Glutamatergic neuron (in vitro differentiated cells): ENCODE results near the gene MAB21L4. TPM values are rescaled to one million over a fixed set of nuclear protein-coding genes. Genes with fewer than 3 reads are reported as not detected.
A peak's percentile ranks its signal among the peaks of the same experiment; 100 is the strongest.

ENCODE experiments used
- DNase-seq: peaks from one replicate; pipeline ENCODE4 v3.0.0; 2022
- H3K27ac Mint-ChIP-seq: one replicate; pipeline ENCODE4 v1.8.0; 2020; ENCODE audit warnings: mild to moderate bottlenecking, mixed read lengths, inconsistent platforms; ENCODE audit not compliant: unreplicated experiment
- H3K27me3 Mint-ChIP-seq: one replicate; pipeline ENCODE4 v1.8.0; 2020; ENCODE audit warnings: mild to moderate bottlenecking, moderate library complexity, mixed read lengths, inconsistent platforms; ENCODE audit not compliant: unreplicated experiment
- H3K36me3 Mint-ChIP-seq: one replicate; pipeline ENCODE4 v1.8.0; 2020; ENCODE audit warnings: mild to moderate bottlenecking, mixed read lengths, inconsistent platforms; ENCODE audit not compliant: unreplicated experiment
- H3K4me1 Mint-ChIP-seq: one replicate; pipeline ENCODE4 v1.8.0; 2020; ENCODE audit warnings: mild to moderate bottlenecking, low read depth, mixed read lengths, inconsistent platforms; ENCODE audit not compliant: unreplicated experiment
- H3K4me3 Mint-ChIP-seq: one replicate; pipeline ENCODE4 v1.8.0; 2020; ENCODE audit warnings: mild to moderate bottlenecking, mixed read lengths, inconsistent platforms; ENCODE audit not compliant: unreplicated experiment
- H3K9me3 Mint-ChIP-seq: one replicate; pipeline ENCODE4 v1.8.0; 2020; ENCODE audit warnings: mild to moderate bottlenecking, moderate library complexity, mixed read lengths, inconsistent platforms; ENCODE audit not compliant: unreplicated experiment
- total RNA-seq: library from RNA; stranded (reverse); fragmentation: NEBNext Ultra II Directional; extraction: Animal tissue kit (Norgen Biotek cat#: 25700); gene quantifications from one replicate; pipeline ENCODE4 v1.2.1, GENCODE V29; 2021; ENCODE audit not compliant: unreplicated experiment
- TF ChIP-seq, protein P1 (sequence below): fragments of 200-600 bp; sonication (generic); IDR thresholded peaks from one replicate; pipeline ENCODE4 v1.5.0; 2021; ENCODE audit not compliant: partially characterized antibody, unreplicated experiment

MAB21L4 gene
- total RNA-seq, 1 donor from 2014 or later: not detected

- Mint-ChIP-seq H3K27ac (no peak overlapping the region), H3K27me3 (no peaks in the 10 kb centered on the region), H3K36me3 (no peaks in the 10 kb centered on the region), H3K4me3 (no peak overlapping the region), H3K4me1 (peaks cover 3% of the 10 kb centered on the region), H3K9me3 (peaks cover 1% of the 10 kb centered on the region)
- TF ChIP-seq, protein P1, sequence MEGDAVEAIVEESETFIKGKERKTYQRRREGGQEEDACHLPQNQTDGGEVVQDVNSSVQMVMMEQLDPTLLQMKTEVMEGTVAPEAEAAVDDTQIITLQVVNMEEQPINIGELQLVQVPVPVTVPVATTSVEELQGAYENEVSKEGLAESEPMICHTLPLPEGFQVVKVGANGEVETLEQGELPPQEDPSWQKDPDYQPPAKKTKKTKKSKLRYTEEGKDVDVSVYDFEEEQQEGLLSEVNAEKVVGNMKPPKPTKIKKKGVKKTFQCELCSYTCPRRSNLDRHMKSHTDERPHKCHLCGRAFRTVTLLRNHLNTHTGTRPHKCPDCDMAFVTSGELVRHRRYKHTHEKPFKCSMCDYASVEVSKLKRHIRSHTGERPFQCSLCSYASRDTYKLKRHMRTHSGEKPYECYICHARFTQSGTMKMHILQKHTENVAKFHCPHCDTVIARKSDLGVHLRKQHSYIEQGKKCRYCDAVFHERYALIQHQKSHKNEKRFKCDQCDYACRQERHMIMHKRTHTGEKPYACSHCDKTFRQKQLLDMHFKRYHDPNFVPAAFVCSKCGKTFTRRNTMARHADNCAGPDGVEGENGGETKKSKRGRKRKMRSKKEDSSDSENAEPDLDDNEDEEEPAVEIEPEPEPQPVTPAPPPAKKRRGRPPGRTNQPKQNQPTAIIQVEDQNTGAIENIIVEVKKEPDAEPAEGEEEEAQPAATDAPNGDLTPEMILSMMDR: no peak
- no peak for DNase-seq
Observed at GRCh38 chr2:240920783-240921231, 24.9 kb upstream of the MAB21L4 start.

- peak; percentile 15 for DNase-seq
- Mint-ChIP-seq H3K9me3 (peaks cover 1% of the 10 kb centered on the region), H3K4me3 (no peak overlapping the region), H3K27ac (no peak overlapping the region), H3K36me3 (no peaks in the 10 kb centered on the region), H3K27me3 (no peaks in the 10 kb centered on the region), H3K4me1 (peaks cover 3% of the 10 kb centered on the region)
- TF ChIP-seq, protein P1: no peak
Observed at GRCh38 chr2:240919786-240920782, 24.1 kb upstream of the MAB21L4 start.

DNA sequence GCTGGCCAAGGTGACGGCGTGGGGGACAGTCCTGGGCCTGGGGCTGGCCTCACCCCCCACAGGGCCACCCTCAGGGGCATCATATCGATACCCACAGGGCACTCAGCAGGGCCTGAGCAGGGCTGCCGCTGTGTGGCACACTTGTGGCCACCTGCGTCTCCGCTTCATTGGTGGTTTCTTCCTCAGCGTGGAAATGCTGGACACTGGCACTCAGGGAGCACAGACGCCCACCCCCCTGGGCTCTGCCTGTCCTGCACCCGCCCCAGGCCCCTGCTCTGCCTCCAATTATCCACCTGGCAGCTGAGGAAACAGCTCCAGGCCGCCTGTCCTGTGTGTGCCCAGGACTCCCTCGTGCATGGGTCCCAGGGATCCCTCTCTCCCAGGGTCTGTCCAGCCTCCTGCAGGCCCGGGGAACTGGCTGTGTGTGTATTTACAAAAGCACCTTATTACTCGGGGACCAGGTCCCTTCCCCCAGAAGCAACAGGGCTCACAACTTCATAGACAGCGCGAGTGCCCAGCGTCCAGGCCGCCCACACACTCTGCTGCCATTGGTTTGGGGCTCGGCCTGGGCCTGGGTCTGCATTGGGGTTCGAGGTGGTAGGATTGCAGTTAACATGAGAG, 23.3 kb upstream of the MAB21L4 start:
- TF ChIP-seq, protein P1: no peak
- Mint-ChIP-seq H3K4me1 (peaks cover 3% of the 10 kb centered on the region), H3K4me3 (no peak overlapping the region), H3K27me3 (no peaks in the 10 kb centered on the region), H3K27ac (no peak overlapping the region), H3K9me3 (peaks cover 1% of the 10 kb centered on the region), H3K36me3 (no peaks in the 10 kb centered on the region)
- peak; percentile 15 for DNase-seq

- Mint-ChIP-seq H3K27ac (no peak overlapping the region), H3K4me3 (no peak overlapping the region), H3K9me3 (peaks cover 1% of the 10 kb centered on the region), H3K4me1 (peaks cover 3% of the 10 kb centered on the region), H3K27me3 (no peaks in the 10 kb centered on the region), H3K36me3 (no peaks in the 10 kb centered on the region)
- TF ChIP-seq, protein P1: no peak
- peak; percentile 15 for DNase-seq
Observed at GRCh38 chr2:240918258-240919091, 22.5 kb upstream of the MAB21L4 start.
